HEK293 (cell line): ENCODE results near the gene HM13.
A peak's percentile ranks its signal among the peaks of the same experiment; 100 is the strongest.
"Not testable (repeated sequence)": the region's sequence is repeated elsewhere in the genome, so short reads cannot be mapped to it uniquely, and the experiment has no call there.

Experiments used
- CTCF ChIA-PET: fragments of 350-600 bp; formaldehyde crosslinking; extraction: SDS; loops from one replicate; lab custom pipeline; 2021; ENCODE audit warnings: antibody characterized with exemption; lab: Yijun Ruan, JAX
- POLR2A ChIA-PET: fragments of 300-600 bp; formaldehyde crosslinking; extraction: SDS; loops from one replicate; lab custom pipeline; 2020; ENCODE audit warnings: antibody characterized with exemption, inconsistent platforms; lab: Yijun Ruan, JAX
- H3K27ac ChIP-seq: fragments of 200-500 bp; sonication (Bioruptor generic); 2 replicates; pipeline ENCODE4 v1.5.1; 2014; ENCODE audit warnings: low read depth, low read length, control low read depth, inconsistent platforms; ENCODE audit errors: extremely low read depth
- H3K36me3 ChIP-seq, 2 experiments: fragments of 200-500 bp in 1 of 2; sonication (Bioruptor generic) in 1 of 2; 1 replicate in 1 of 2; 2 replicates in 1 of 2; pipeline ENCODE4 v1.5.1; 2014 to 2017; ENCODE audit warnings: inconsistent platforms in 2 of 2, low read length in 2 of 2; ENCODE audit not compliant: control insufficient read depth in 2 of 2, insufficient read depth in 1 of 2
- H3K4me1 ChIP-seq: fragments of 200-500 bp; sonication (Bioruptor generic); 2 replicates; pipeline ENCODE4 v1.5.1; 2014; ENCODE audit warnings: mild to moderate bottlenecking, low read length, inconsistent platforms; ENCODE audit not compliant: control insufficient read depth, insufficient read depth
- H3K4me3 ChIP-seq: 2 replicates; pipeline ENCODE4 v1.5.1; 2011; ENCODE audit warnings: low read depth, mild to moderate bottlenecking, control low read depth, low read length, moderate library complexity
- H3K9me3 ChIP-seq: fragments of 200-500 bp; sonication (Bioruptor generic); 2 replicates; pipeline ENCODE4 v1.5.1; 2014; ENCODE audit warnings: low read depth, low read length, inconsistent platforms; ENCODE audit not compliant: control insufficient read depth, insufficient read depth
- CTCF ChIP-seq: fragments of 450-650 bp; formaldehyde crosslinking; IDR thresholded peaks from 2 replicates; pipeline ENCODE4 v1.5.1; 2016; ENCODE audit warnings: missing biosample characterization, missing genetic modification characterization
- GLI4 ChIP-seq: fragments of 450-650 bp; formaldehyde crosslinking; IDR thresholded peaks from 2 replicates; pipeline ENCODE4 v1.5.1; 2016; ENCODE audit warnings: missing biosample characterization, missing genetic modification characterization
- HOXA7 ChIP-seq: sonication (generic); formaldehyde crosslinking; IDR thresholded peaks from 2 replicates; pipeline ENCODE4 v1.8.1; 2022; ENCODE audit warnings: missing genetic modification reagents, borderline replicate concordance
- REST ChIP-seq: fragments of 450-650 bp; formaldehyde crosslinking; IDR thresholded peaks from 2 replicates; pipeline ENCODE4 v1.5.1; 2016; ENCODE audit warnings: missing biosample characterization, missing genetic modification characterization
- SCRT1 ChIP-seq: fragments of 450-650 bp; formaldehyde crosslinking; IDR thresholded peaks from 2 replicates; pipeline ENCODE4 v1.5.1; 2016; ENCODE audit warnings: missing biosample characterization, missing genetic modification characterization, borderline replicate concordance
- ZBTB26 ChIP-seq: fragments of 450-650 bp; formaldehyde crosslinking; optimal IDR thresholded peaks from 2 replicates; pipeline ENCODE3; 2016; ENCODE audit warnings: missing biosample characterization, mild to moderate bottlenecking, missing genetic modification characterization
- ZFP41 ChIP-seq: fragments of 450-650 bp; formaldehyde crosslinking; IDR thresholded peaks from 2 replicates; pipeline ENCODE4 v1.5.1; 2016; ENCODE audit warnings: missing biosample characterization, missing genetic modification characterization, borderline replicate concordance
- ZNF10 ChIP-seq: fragments of 450-650 bp; formaldehyde crosslinking; IDR thresholded peaks from 2 replicates; pipeline ENCODE4 v1.5.1; 2017; ENCODE audit warnings: missing biosample characterization, missing genetic modification characterization
- ZNF132 ChIP-seq: fragments of 450-650 bp; formaldehyde crosslinking; IDR thresholded peaks from 2 replicates; pipeline ENCODE4 v1.5.1; 2017; ENCODE audit warnings: missing biosample characterization, missing genetic modification characterization, borderline replicate concordance
- ZNF18 ChIP-seq: fragments of 450-650 bp; formaldehyde crosslinking; IDR thresholded peaks from 2 replicates; pipeline ENCODE4 v1.5.1; 2016; ENCODE audit warnings: missing biosample characterization, missing genetic modification characterization
- ZNF19 ChIP-seq: fragments of 450-650 bp; formaldehyde crosslinking; IDR thresholded peaks from 2 replicates; pipeline ENCODE4; 2016; ENCODE audit warnings: missing biosample characterization, missing genetic modification characterization, low read depth
- ZNF341 ChIP-seq: fragments of 450-650 bp; formaldehyde crosslinking; IDR thresholded peaks from 2 replicates; pipeline ENCODE4; 2016; ENCODE audit warnings: low read depth, missing biosample characterization, missing genetic modification characterization
- ZNF37A ChIP-seq: fragments of 450-650 bp; IDR thresholded peaks from 2 replicates; pipeline ENCODE4 v1.5.1; 2018; ENCODE audit warnings: missing biosample characterization, missing genetic modification characterization
- ZNF785 ChIP-seq: fragments of 450-650 bp; formaldehyde crosslinking; IDR thresholded peaks from 2 replicates; pipeline ENCODE4 v1.5.1; 2016; ENCODE audit warnings: missing biosample characterization, missing genetic modification characterization
- ZNF830 ChIP-seq: fragments of 450-650 bp; IDR thresholded peaks from 2 replicates; pipeline ENCODE4 v1.5.0; 2018; ENCODE audit warnings: missing biosample characterization, missing genetic modification characterization, low read depth, mild to moderate bottlenecking, moderate library complexity
- ZNF837 ChIP-seq: fragments of 450-650 bp; formaldehyde crosslinking; IDR thresholded peaks from 2 replicates; pipeline ENCODE4 v1.5.1; 2016; ENCODE audit warnings: missing biosample characterization, missing genetic modification characterization

The HM13 gene

GRCh38 chr20:31517373-31517772 lies 3.1 kb downstream of the HM13 start (continued):
- no peak for TF ChIP-seq GLI4 (tag by site-specific recombination)
- no peak for TF ChIP-seq ZNF785 (tag by site-specific recombination)
- TF ChIP-seq ZFP41 (tag by site-specific recombination), result no peak
- TF ChIP-seq ZNF18 (tag by site-specific recombination), result no peak
- TF ChIP-seq ZNF132 (tag by site-specific recombination), result no peak
- TF ChIP-seq REST (tag by site-specific recombination), result no peak
- TF ChIP-seq HOXA7 (CRISPR knock-in tag), result no peak
- peak; percentile 71; the same call in 1 of the 2 replicates for TF ChIP-seq SCRT1 (tag by site-specific recombination)
- no peak for TF ChIP-seq ZNF10
- no peak for TF ChIP-seq ZNF837
- no peak for TF ChIP-seq ZBTB26 (tag by site-specific recombination)
- TF ChIP-seq ZNF341 (tag by site-specific recombination), result 0 out of 2 replicates have a peak, but pooled peaks have one; percentile 12
- TF ChIP-seq ZNF37A, result no peak
- no peak for TF ChIP-seq ZNF830 (tag by site-specific recombination)
- TF ChIP-seq ZNF19 (tag by site-specific recombination), result no peak
- peak; percentile 44 for TF ChIP-seq CTCF (tag by site-specific recombination)
- TF ChIP-seq, all 188 proteins: peak for 13

- POLR2A ChIA-PET, H3K9me3 ChIP-seq, H3K4me1 ChIP-seq, H3K4me3 ChIP-seq, H3K27ac ChIP-seq: not testable (repeated sequence)
- CTCF ChIA-PET, result interaction anchor here (0.5 to 1.9 kb wide), 7 partner anchors 18 to 93 kb away, joined by 3 to 10 read pairs (median 4); no protein-coding TSS in a partner anchor
- peaks cover 0 to 63% of the 10 kb centered on the region in 2 experiments; a peak in 2 of 3 replicates for H3K36me3 ChIP-seq
Observed at GRCh38 chr20:31521267-31521666, 7.0 kb downstream of the HM13 start.
